Hematopoietic multipotent progenitor cell (in vitro differentiated cells): ENCODE results near the gene RPL15. TPM values are rescaled to one million over a fixed set of nuclear protein-coding genes. Genes with fewer than 3 reads are reported as not detected.
A peak's percentile ranks its signal among the peaks of the same experiment; 100 is the strongest.
"Not testable (repeated sequence)": the region's sequence is repeated elsewhere in the genome, so short reads cannot be mapped to it uniquely, and the experiment has no call there.

ENCODE experiments used
- DNase-seq, 3 donors: peaks; one replicate each; pipeline ENCODE4 v3.0.0-alpha.2; 2011 to 2015; ENCODE audit warnings: low read depth in 2 of 3, low spot score in 2 of 3
- total RNA-seq: library from RNA; depleted of rRNA; stranded (reverse); fragments of >200 nt; gene quantifications from one replicate; pipeline ENCODE4 v1.2.3, GENCODE V29; 2012

The RPL15 gene
- total RNA-seq, 1 donor: 6,485 TPM

DNA sequence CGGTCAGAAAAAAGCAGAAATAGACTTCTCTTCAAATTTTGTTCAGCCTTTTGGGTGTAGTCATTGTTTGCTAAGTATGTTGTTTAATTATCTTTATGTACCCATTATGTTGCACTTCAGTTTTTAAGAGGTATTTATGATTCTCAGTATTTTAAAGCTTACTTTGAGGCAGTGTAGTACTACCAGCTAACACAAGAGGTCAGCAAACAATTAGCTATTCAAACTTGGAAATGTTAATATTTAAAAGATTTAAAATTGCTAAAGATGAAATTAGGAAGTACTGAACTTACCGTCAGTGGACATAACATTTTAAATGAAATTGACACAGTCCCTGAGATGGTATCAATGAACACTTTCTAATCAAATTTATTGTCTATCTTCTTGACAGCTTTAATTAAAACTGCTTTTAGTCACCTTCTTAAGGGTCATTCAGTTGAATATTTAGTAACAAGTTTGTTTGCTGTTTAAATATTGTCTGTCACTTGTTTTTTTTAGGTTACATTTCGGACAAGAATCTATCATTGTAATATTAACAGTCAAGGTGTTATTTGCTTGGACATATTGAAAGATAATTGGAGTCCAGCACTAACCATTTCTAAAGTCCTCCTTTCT, 28.2 kb upstream of the RPL15 start:
- DNase-seq: peak; percentile 16 to 74 (median 45)

GRCh38 chr3:23889386-23889785, 27.5 kb upstream of the RPL15 start:
- no peak for DNase-seq

GRCh38 chr3:23889950-23890349, 27.0 kb upstream of the RPL15 start:
- no peak for DNase-seq

DNA sequence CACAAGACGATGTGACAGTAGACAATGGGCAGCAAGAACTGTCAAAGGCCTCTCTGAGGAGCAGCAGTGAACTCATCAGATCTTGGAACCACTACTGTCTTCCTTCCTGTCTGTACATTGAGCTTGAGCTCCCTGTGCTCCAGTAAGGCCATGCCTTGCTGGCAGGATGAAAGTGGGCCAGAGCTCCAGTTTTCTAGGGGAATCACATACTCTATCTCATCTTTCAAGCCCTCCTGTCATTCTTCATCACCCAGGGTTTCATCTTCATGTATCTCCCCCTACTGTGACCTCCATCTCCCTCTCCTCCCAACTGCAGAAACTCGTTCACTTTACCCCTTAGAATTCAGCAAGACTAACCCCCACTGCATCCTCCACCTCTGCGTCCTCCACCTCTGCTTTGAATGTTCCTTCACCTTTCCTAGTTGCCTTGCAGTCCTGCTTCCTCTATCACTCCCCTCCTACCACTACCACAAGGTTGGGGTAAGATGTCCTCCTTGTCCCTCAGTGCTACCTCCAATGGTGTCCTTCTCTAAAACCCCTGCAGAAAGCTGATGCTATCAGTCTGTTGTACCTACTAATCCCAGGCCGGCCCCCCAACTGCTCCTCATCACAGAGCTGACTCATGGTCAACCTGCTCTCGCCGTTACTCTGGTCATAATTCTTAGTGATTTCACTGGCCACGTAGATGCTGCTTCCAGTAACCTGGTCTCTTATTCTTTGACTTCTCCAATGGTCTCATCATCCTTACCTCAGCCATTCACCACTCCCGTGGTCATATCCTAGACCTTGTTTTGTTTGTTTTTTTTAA, 22.5 kb upstream of the RPL15 start:
- no peak for DNase-seq

DNA sequence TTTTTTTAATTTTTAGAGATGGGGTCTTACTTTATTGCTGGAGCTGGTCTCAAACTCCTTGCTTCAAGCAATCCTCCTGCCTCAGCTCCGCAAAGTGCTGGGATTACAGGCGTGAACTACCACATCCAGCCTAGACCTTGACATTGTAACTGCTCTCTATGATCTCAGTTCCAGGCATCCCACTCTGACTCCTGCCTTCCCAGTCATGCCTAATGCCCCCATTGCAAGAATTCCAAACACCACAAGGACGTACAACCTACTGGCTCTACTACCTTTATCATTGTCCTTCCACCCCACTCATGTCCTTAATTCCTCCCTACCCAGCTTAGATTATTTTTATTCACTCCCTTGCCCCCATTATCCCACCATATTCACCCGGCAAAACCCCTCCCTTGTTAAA, 21.8 kb upstream of the RPL15 start:
- no peak for DNase-seq

DNA sequence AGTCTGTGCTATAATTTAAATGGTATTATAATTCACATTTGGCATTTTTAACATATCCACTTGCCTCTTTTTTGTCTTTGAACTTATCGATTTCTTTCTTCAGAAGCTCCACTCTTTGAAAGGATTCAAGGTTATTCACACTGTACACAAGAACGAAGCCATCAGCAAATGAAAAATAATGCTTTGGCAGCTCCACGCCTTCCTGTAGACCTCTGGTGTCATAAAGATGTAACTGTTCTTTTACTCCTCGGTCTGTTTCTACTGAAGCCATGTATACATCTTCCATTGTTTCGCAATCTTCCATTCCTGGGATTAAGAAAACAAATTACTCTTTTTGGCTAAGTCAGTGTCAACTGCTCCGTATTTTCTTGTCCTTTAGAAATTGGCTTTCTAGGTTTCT, 16.2 kb upstream of the RPL15 start:
- DNase-seq: no peak

- DNase-seq: no peak
These were observed 12.4 kb upstream of the RPL15 start for GRCh38 chr3:23904545-23904944.

DNA sequence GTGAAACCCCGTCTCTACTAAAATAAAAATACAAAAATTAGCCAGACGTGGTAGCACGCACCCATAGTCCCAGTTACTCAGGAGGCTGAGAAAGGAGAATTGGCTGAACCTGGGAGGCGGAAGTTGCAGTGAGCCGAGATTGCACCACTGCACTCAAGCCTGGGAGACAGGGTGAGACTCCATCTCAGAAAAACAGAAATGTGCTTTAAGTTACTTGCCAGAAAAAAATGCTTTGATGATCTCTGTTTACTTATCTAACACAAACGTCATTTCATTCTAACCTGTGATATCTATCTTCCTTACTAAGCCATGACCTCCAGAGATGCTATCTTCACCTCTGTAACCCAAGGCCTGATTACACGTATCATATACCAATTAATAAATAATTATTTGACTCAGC, 7.6 kb upstream of the RPL15 start:
- DNase-seq: no peak

DNA sequence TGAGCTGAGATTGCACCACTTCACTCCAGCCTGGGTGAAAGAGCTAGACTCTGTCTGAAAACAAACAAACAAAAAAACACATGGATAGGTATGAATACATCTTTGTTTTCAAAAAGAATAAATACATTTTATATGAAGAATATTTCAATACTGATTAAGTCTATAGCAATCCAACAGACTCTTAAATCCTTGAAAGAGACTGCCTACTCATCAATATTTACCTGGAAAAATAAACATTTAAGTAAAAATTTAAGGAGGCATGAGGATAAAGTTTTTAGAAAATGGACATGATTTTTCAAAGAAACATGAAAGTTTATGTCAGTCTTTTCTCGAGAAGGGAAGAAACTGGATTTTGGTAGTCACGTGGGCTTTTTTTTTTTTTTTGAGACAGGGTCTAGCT, 5.5 kb upstream of the RPL15 start:
- no peak for DNase-seq

DNA sequence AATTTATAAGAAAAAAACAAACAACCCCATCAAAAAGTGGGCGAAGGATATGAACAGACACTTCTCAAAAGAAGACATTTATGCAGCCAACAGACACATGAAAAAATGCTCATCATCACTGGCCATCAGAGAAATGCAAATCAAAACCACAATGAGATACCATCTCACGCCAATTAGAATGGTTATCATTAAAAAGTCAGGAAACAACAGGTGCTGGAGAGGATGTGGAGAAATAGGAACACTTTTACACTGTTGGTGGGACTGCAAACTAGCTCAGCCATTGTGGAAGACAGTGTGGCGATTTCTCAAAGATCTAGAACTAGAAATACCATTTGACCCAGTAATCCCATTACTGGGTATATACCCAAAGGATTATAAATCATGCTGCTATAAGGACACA, 4.6 kb upstream of the RPL15 start:
- not testable (repeated sequence) for DNase-seq

GRCh38 chr3:23913182-23913581, 3.8 kb upstream of the RPL15 start:
- DNase-seq: no peak

DNA sequence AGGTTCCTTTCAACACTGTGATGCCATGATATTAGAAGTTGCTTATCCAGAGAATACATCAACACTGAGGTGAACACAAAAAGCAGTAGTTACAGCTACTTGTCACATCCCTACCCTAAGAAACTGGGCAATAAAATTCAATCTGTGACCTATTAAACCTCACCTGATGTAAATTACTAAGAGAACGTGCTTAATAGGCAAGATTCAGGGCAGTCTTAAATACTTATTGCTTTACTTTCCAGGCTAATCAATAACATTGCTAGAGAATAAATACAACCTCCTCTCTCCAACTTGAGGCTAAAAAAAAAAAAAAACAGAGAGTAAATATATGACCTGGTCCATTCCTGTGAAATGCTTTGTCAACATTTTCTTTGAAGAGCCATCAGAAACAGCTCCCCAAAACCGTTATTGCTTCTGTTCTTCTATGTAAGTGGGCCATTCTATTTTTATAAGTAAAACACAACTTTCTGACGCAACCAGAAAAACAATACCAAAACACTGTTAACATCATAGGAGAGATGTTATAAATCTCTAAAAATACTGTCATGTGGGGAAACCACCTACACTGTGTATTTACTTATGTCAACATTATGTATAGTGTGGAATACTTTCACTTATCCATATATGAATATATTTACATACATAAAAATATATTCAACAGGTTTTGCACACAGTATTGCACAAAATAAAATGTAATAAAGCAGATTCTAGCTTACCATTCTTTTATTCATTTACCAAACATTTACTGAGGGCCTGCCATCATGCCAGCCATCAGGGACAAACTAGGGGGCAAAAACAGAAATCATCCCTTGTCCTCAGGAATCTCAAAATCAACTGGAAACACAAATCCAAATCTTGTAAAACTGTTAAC, 2.8 kb upstream of the RPL15 start:
- DNase-seq: no peak

GRCh38 chr3:23915537-23916108, 1.3 kb upstream of the RPL15 start:
- peak in 1 of 3 donors; percentile 18 for DNase-seq

- no peak for DNase-seq
These were observed 613 bp upstream of the RPL15 start for GRCh38 chr3:23916152-23916885.

DNA sequence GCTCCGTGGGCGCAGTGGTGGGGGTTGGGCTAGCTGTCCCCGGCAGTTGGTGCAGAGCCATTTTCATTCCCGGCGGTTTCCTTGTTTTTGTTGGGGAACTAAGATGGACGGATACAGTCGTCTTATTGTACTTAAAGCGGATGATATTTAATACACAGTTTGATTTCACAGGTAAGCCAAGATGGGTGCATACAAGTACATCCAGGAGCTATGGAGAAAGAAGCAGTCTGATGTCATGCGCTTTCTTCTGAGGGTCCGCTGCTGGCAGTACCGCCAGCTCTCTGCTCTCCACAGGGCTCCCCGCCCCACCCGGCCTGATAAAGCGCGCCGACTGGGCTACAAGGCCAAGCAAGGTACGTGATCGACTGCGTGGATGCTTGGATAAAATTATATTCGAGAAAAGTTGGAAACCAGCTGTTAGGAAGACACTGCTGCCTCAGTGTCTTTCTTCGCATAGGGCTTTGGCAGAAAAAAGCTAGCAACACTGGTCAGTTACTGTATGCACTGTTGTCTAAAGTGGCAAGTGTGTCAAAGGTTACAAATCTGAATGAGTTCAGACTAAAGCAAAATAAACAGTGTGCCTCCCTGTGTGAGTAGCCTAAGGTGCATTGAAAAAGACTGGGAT, 859 bp downstream of the RPL15 start:
- peak in 2 of 3 donors; percentile 69 to 84 for DNase-seq

DNA sequence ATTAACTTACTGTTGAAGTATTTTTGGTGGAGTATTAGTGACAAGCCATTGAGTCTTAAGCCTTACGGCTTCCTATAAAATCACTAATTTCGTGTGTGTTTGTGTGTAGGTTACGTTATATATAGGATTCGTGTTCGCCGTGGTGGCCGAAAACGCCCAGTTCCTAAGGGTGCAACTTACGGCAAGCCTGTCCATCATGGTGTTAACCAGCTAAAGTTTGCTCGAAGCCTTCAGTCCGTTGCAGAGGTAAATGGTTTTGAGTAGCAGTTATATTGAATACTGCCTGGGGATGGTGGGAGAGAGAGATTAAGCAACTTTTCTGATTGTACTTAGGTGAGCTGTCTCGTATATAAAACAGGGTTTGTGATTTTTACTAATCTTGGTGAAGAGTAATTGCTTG, 1.4 kb downstream of the RPL15 start:
- not testable (repeated sequence) for DNase-seq

GRCh38 chr3:23919628-23920027, 2.7 kb downstream of the RPL15 start:
- no peak for DNase-seq

DNA sequence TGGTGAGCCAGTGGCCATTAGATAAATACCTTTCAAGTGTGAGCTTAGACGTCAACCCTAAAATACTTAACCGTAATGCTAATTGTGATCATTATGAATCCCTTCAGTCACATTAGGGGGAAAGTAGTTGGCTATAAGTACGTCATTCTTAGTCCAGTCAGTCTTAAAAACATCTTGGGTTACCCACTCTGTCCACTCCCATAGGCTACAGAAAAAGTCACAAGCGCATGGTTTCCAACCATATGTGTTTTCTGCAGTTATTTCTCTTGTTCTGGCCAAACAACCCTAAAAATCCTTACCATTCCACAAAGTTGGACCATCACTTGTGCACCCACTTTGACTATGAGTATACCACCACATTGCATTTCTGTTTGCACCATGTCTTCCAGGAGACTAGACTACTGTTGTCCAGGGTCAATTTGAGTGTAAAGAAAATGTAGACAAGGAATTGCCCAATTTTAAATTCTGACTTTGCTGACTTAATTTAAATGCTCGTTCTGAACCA, 3.3 kb downstream of the RPL15 start:
- DNase-seq: no peak

- DNase-seq: no peak
These were observed 4.2 kb downstream of the RPL15 start for GRCh38 chr3:23921052-23921511.

GRCh38 chr3:23923786-23924185, 6.9 kb downstream of the RPL15 start:
- no peak for DNase-seq
